HG03521 (cell line): Measurements from ENCODE around the gene KDM5D.

Experiments used
- ATAC-seq: cut with Tn5 transposase; IDR thresholded peaks from one replicate; pipeline ENCODE4 v1.9.1; 2021; ENCODE audit warnings: mild to moderate bottlenecking, moderate library complexity; ENCODE audit not compliant: unreplicated experiment

KDM5D gene

GRCh38 chrY:19744381-19745378 lies at the start of gene KDM5D:
TSS of gene KDM5D (minus strand) at chrY:19744726. CDS start at chrY:19744534, 192 bp downstream.
- ATAC-seq: peak; percentile 80

GRCh38 chrY:19768375-19768774 lies 23.8 kb upstream of the KDM5D start:
- no peak for ATAC-seq

DNA sequence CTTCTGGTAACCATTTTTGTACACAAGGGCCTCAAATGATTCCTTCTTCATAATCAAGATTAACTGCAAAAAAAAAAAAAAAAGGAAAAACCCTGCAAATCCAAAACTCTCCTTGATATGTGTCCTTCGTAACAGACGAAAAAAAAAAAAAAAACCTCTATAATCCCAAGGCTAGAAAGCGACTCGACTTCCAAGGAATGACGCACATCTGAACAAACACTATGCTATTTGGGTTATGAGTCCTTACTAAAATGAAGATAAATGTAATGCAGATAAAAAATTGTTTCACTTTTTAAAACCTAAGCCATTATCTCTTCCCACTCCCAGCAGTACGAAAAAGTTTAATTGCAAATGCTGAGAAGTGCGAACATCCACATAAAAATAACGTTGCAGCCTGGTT lies 1.2 kb downstream of the KDM5D start:
- ATAC-seq: no peak

- ATAC-seq: no peak
These were observed 2.4 kb downstream of the KDM5D start for GRCh38 chrY:19742153-19742552.

GRCh38 chrY:19734425-19734824 lies 10.1 kb downstream of the KDM5D start:
- ATAC-seq: no peak

- peak; percentile 94 for ATAC-seq
These were observed 26.6 kb downstream of the KDM5D start for GRCh38 chrY:19717950-19718349.

DNA sequence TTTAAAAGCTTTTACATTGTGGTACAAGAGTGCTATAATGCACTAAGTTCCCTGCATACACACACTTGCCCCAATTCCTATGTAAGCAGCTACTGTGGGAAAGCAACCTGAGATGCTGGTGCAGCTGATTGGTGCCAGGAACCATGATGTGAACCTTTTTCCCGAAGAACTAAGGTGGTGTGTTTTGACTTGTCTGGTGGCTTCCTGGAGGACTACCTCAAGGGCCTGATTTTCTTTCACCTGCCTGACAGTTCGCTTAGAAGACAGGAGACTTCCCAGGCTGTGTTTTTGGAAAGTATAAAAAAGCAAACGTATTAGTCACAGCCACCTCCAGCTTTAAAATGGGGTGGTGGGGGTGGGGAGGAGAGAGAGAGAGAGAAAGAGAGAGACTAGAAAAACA lies 27.4 kb downstream of the KDM5D start:
- no peak for ATAC-seq

GRCh38 chrY:19715226-19715625 lies 29.3 kb downstream of the KDM5D start:
- no peak for ATAC-seq

DNA sequence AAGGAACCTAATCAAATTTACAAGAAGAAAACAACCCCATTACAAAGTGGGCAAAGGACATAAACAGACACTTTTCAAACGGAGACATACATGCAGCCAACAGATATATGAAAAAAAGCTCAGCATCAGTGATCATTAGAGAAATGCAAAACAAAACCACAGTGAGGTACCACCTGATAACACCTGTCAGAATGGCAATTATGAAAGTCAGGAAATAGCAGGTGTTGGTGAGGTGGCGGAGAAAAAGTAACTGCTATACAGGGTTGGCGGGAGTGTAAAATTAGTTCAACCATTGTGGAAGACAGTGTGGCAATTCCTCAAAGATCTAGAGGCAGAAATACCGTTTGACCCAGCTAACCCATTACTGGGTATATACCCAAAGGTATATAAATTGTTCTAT lies 31.1 kb downstream of the KDM5D start:
- ATAC-seq: no peak

- ATAC-seq: no peak
These were observed 38.3 kb downstream of the KDM5D start for GRCh38 chrY:19706273-19706672.

- ATAC-seq: no peak
These were observed 46.0 kb downstream of the KDM5D start for GRCh38 chrY:19698495-19698894.

DNA sequence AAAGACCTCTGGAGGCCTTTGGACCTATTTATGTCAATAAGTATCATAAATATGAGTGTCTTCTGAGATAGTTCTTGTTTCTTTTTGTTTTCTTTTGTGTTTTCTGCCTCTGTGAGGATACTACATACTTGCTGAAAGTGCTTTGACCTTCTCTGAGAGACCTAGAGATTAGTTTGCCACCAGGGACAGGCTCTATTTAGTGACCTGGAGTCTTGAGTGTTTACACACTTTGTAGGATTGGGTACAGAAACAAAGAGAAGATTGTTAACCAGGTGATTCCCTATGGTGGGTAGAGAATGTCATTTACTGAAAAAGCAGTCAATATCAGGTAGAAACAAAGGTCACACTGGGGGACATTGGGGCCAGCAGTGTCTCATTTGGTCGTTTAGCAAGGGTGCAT lies 63.7 kb downstream of the KDM5D start:
- no peak for ATAC-seq
